MM.1S (cell line): Measurements from ENCODE around the gene HPSE2.

Experiments used
- EZH2 ChIP-seq: fragments of 300-600 bp; sonication (generic); optimal IDR thresholded peaks from 2 replicates; pipeline ENCODE3; 2017; ENCODE audit warnings: low read depth, mild to moderate bottlenecking, antibody characterized with exemption, low read length, mixed read lengths
- TF ChIP-seq, protein P1 (sequence below): fragments of 300-600 bp; sonication (generic); IDR thresholded peaks from 2 replicates; pipeline ENCODE4 v1.5.1; 2016; ENCODE audit warnings: antibody characterized with exemption, low read length, mixed read lengths

- TF ChIP-seq, protein P1, sequence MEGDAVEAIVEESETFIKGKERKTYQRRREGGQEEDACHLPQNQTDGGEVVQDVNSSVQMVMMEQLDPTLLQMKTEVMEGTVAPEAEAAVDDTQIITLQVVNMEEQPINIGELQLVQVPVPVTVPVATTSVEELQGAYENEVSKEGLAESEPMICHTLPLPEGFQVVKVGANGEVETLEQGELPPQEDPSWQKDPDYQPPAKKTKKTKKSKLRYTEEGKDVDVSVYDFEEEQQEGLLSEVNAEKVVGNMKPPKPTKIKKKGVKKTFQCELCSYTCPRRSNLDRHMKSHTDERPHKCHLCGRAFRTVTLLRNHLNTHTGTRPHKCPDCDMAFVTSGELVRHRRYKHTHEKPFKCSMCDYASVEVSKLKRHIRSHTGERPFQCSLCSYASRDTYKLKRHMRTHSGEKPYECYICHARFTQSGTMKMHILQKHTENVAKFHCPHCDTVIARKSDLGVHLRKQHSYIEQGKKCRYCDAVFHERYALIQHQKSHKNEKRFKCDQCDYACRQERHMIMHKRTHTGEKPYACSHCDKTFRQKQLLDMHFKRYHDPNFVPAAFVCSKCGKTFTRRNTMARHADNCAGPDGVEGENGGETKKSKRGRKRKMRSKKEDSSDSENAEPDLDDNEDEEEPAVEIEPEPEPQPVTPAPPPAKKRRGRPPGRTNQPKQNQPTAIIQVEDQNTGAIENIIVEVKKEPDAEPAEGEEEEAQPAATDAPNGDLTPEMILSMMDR: no peak
- TF ChIP-seq EZH2: no peak
Observed at GRCh38 chr10:98446661-98447221, 788.9 kb downstream of the HPSE2 start, which contains the start of gene HPS1.
